ENCODE measurements around the gene HIF1A. TPM values are rescaled to one million over a fixed set of nuclear protein-coding genes. Genes with fewer than 3 reads are reported as not detected.

The HIF1A gene
- total and polyA plus RNA-seq, 10 of the 15 experiments (the other 5 are each of a cell fraction or from before 2014, with no cell fraction given), result 18.3 to 97.0 (median 75.3) TPM

- no peak for TF ChIP-seq ESRRA (IDR thresholded peaks at IDR 0.05; ENCODE audit: low read length)
- TF ChIP-seq POLR2AphosphoS2 (IDR thresholded peaks at IDR 0.05; ENCODE audit: low read depth, low read length), result 0 out of 2 replicates have a peak, but pooled peaks have one; percentile 39
- TF ChIP-seq PAX5 (IDR thresholded peaks at IDR 0.05; ENCODE audit: borderline replicate concordance, low read depth, low read length), result no peak
- TF ChIP-seq RAD21 (IDR thresholded peaks at IDR 0.05; ENCODE audit: insufficient read depth, low read depth, low read length), result no peak
- no peak for TF ChIP-seq REST (IDR thresholded peaks at IDR 0.05; ENCODE audit: low read depth, low read length)
These were observed 8.2 kb downstream of the HIF1A start (continued) for GRCh38 chr14:61703342-61704129.

- ChIA-PET SMC1A (ENCODE audit: uncharacterized antibody, unreplicated experiment) (interaction anchor here (0.5 to 3.9 kb wide), 6 partner anchors 11 to 233 kb away, joined by 3 to 38 read pairs (median 4); no protein-coding TSS in a partner anchor), POLR2A (interaction anchor here (0.6 to 2.1 kb wide), 5 partner anchors 9 to 138 kb away, joined by 3 to 13 read pairs (median 3); no protein-coding TSS in a partner anchor), RAD21 (ENCODE audit: unreplicated experiment) (interaction anchor here (0.7 to 4.3 kb wide), 5 partner anchors 11 to 202 kb away, joined by 3 to 28 read pairs (median 10); no protein-coding TSS in a partner anchor), CTCF (interaction anchor here (1.1 to 3.6 kb wide), 3 partner anchors 25 to 229 kb away, joined by 3 to 12 read pairs (median 4); no protein-coding TSS in a partner anchor)
- H3K79me2 ChIP-seq (ENCODE audit: control insufficient read depth, insufficient read depth, low read length), result peaks cover 89% of the 10 kb centered on the region
- 31% methylated on average over 3 of the region's 3 CpGs for WGBS (ENCODE audit: insufficient coverage, insufficient replicate concordance, low lambda C conversion rate, missing lambda C conversion rate)
- no peak overlapping the region for H2AFZ ChIP-seq (ENCODE audit: control insufficient read depth, low read depth, low read length)
- peaks cover 6% of the 10 kb centered on the region; the same call in 1 of the 2 replicates for H4K20me1 ChIP-seq (ENCODE audit: control insufficient read depth, insufficient read depth)
- no peaks in the 10 kb centered on the region for H3K27me3 ChIP-seq (replicated peaks in 1 of 2; ENCODE audit: control insufficient read depth in 2 of 2, insufficient read depth in 2 of 2, low read length in 1 of 2)
- peak overlapping the region; percentile 18 for H3K4me3 ChIP-seq
- BruUV-seq (replicated peaks), result no TSS peak
- intact Hi-C loops (cut with micrococcal nuclease; ENCODE audit: unreplicated experiment) (no loop called here), in situ Hi-C loops (cut with MboI) (no loop called here)
- H3K4me2 ChIP-seq (ENCODE audit: control insufficient read depth, insufficient read depth), result no peak overlapping the region; the same call in 1 of the 2 replicates
- H3K9ac ChIP-seq (ENCODE audit: control insufficient read depth, insufficient read depth, low read length), result no peak overlapping the region
- H3K9me3 ChIP-seq (replicated peaks; ENCODE audit: control insufficient read depth, insufficient read depth, low read length), result peaks cover 2% of the 10 kb centered on the region; the same call in 2 of the 3 replicates
- FAIRE-seq, result no peak
- H3K36me3 ChIP-seq (ENCODE audit: control insufficient read depth in 2 of 2, insufficient read depth in 2 of 2, low read length in 1 of 2), result no peaks in the 10 kb centered on the region; a peak in 1 of 4 replicates
- TF ChIP-seq CEBPB (IDR thresholded peaks at IDR 0.05; ENCODE audit: borderline replicate concordance in 1 of 2, low read depth in 2 of 2, low read length in 2 of 2) (no peak), MEF2B (IDR thresholded peaks at IDR 0.05; ENCODE audit: partially characterized antibody, poor library complexity, severe bottlenecking) (no peak), STAT1 (conservative IDR thresholded peaks at IDR 0.05) (no peak), ZNF24 (IDR thresholded peaks at IDR 0.05) (peak; percentile 89), HDAC6 (IDR thresholded peaks at IDR 0.05; ENCODE audit: unreplicated experiment) (no peak), SUZ12 (IDR thresholded peaks at IDR 0.05; ENCODE audit: unreplicated experiment) (no peak), USF1 (IDR thresholded peaks at IDR 0.05; ENCODE audit: borderline replicate concordance, extremely low read length, insufficient read depth, low read depth, low read length) (no peak)
- H3K4me1 ChIP-seq (ENCODE audit: control insufficient read depth, insufficient read depth, low read length), result peaks cover 9% of the 10 kb centered on the region; the same call in 1 of the 2 replicates
- peak; percentile 3; the same call in 1 of the 3 replicates for ATAC-seq
- DNase-seq (ENCODE audit: low read depth, low spot score), result no peak
- no peak overlapping the region for H3K27ac ChIP-seq (ENCODE audit: control insufficient read depth, insufficient read depth)
These were observed 9.2 kb downstream of the HIF1A start for GRCh38 chr14:61704554-61704953.

All from GM12878 (cell line).